Pancreas (tissue), 10 donors: ENCODE results near the gene PLCD3. TPM values are rescaled to one million over a fixed set of nuclear protein-coding genes. Genes with fewer than 3 reads are reported as not detected.

Source experiments
- ATAC-seq, 4 donors: fragments of 200-7000 bp; cut with Tn5 transposase; one replicate each; pipeline versions ENCODE4 v1.8.0 to v1.9.1; 2020; ENCODE audit warnings: mild to moderate bottlenecking in 4 of 4, moderate library complexity in 4 of 4
- DNase-seq, 6 donors: peaks; one replicate each; pipeline ENCODE4 v3.0.0-alpha.2; 2020
- FAIRE-seq: peaks from 2 replicates; lab custom pipeline; 2012; peaks lifted over from hg19 to GRCh38; lab: Jason Lieb, UNC
- H3K27ac ChIP-seq, 4 donors: fragments of 200-600 bp; sonication (generic); 1 replicate in 3 of 4; 2 replicates in 1 of 4; pipeline versions ENCODE4 v1.5.0 to v1.8.0; 2020
- H3K27me3 ChIP-seq, 4 donors: fragments of 200-600 bp; one replicate each; pipeline ENCODE4 v1.8.0; 2021
- H3K36me3 ChIP-seq, 3 donors: fragments of 200-600 bp; sonication (generic) in 1 of 3; one replicate each; pipeline versions ENCODE4 v1.5.0 to v1.8.0; 2020 to 2021
- H3K4me1 ChIP-seq, 3 donors: fragments of 200-600 bp; one replicate each; pipeline ENCODE4 v1.8.0; 2021
- H3K4me3 ChIP-seq, 4 donors: fragments of 200-600 bp; sonication (generic) in 2 of 4; one replicate each; pipeline versions ENCODE4 v1.5.0 to v1.8.0; 2020 to 2021
- H3K9me3 ChIP-seq, 4 donors: fragments of 200-600 bp; one replicate each; pipeline ENCODE4 v1.8.0; 2021
- WGBS, 2 donors: extraction: QIAGEN DNeasy Blood & Tissue Kit; methylation state at CpG; one replicate each; pipeline ENCODE4 v1.1.7; 2013; 5-methylcytosine and 5-hydroxymethylcytosine counted together
- intact Hi-C, 3 donors: fragments of 100-400 bp; cut with DNase I; formaldehyde crosslinking; loops; one replicate each; pipeline versions ENCODE4 v1.11.1 to v1.14.2; 2022
- polyA plus RNA-seq, 2 donors: library from polyadenylated mRNA; stranded (reverse); fragments of 200-250 nt; gene quantifications; one replicate each; pipeline ENCODE4 v1.2.3, GENCODE V29; 2013
- total RNA-seq, 6 donors: library from RNA; stranded (reverse); fragmentation: NEBNext Ultra II Directional in 4 of 6; extraction: Animal tissue kit (Norgen Biotek cat#: 25700) in 4 of 6; gene quantifications; one replicate each; pipeline versions ENCODE4 v1.2.1 to v1.2.4, GENCODE V29; 2021 to 2023
- TF ChIP-seq, protein P1 (sequence below), 4 donors: fragments of 200-600 bp; sonication (generic) in 3 of 4; IDR thresholded peaks; one replicate each; pipeline versions ENCODE4 v1.5.0 to v1.8.0; 2021; ENCODE audit warnings: antibody characterized with exemption in 4 of 4
- donor health status: healthy with polysubstance abuse.
- donor health status: DM: no; HTN: no; CAD: no; lungs with moderate emphysema.
- donor health status: DM: no; HTN: no; CAD: no.
- donor health status: control.
- donor health status: control.
- donor health status: Bipolar disorder and iron deficiency.
- donor health status: DM: yes; HTN: yes; CAD: no.
- donor health status: DM: no; HTN: no; CAD: no.
- donor health status: DM: no; HTN: no; CAD: no.
- donor health status: DM: yes; HTN: yes; CAD: no.

The PLCD3 gene
- total and polyA plus RNA-seq, 8 donors, result 4.6 to 10.6 (median 8.4) TPM

DNA sequence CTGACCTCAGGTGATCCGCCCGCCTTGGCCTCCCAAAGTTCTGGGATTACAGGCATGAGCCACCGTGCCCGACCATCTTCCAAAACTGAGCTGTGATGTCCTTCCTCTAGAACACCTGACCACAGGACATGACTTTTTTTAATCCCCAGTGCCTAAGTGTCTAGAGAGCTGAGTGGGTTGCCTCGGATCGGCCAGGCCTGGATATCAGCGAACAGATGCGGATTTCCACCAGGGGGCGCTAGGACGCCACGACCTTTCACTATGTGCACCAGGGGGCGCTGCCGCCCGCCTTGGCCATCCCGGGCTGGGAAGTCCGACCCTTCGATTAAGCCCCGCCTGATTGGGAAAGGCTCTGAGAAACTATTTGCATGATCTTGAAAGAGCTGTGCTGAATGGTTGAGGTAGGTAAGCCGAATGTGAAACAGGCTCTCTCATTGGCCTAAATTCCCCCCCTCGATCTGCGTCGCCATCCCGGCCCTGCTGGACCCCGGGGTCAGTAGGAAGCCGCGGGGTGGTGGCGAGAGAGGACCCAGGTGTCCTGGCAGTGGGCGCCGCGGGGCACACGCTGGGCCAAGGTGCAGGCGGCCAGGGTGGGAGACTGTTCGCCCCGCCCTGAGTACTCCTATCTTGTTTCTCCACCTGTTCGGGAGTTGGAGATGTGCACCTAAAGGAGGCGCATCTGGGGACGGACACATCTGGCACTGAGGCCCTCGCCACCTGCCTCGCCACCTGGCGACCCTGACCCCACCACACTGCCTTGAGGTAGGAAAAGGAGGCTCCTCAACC, 3.1 kb upstream of the PLCD3 start, which contains the start of gene ACBD4:
TSS of gene ACBD4 (plus strand) at position 496 of the 786 bp plus-strand sequence. CDS start 458 bp downstream, outside the sequence.
- TF ChIP-seq, protein P1, sequence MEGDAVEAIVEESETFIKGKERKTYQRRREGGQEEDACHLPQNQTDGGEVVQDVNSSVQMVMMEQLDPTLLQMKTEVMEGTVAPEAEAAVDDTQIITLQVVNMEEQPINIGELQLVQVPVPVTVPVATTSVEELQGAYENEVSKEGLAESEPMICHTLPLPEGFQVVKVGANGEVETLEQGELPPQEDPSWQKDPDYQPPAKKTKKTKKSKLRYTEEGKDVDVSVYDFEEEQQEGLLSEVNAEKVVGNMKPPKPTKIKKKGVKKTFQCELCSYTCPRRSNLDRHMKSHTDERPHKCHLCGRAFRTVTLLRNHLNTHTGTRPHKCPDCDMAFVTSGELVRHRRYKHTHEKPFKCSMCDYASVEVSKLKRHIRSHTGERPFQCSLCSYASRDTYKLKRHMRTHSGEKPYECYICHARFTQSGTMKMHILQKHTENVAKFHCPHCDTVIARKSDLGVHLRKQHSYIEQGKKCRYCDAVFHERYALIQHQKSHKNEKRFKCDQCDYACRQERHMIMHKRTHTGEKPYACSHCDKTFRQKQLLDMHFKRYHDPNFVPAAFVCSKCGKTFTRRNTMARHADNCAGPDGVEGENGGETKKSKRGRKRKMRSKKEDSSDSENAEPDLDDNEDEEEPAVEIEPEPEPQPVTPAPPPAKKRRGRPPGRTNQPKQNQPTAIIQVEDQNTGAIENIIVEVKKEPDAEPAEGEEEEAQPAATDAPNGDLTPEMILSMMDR (IDR thresholded peaks at IDR 0.05), result peak; percentile 100
- no peaks in the 10 kb centered on the region for H3K27me3 ChIP-seq
- H3K36me3 ChIP-seq, result no peaks in the 10 kb centered on the region
- intact Hi-C loops, result loop anchor here in 2 of 3 donors (5.0 kb wide), 1 partner anchor 62 kb away; no protein-coding TSS in a partner anchor
- FAIRE-seq, result peak; percentile 95
- peak; percentile 77 to 90 (median 84) for ATAC-seq
- peak within 1 kb of the TSS; percentile 71 to 82 (median 81) for H3K4me3 ChIP-seq
- peak; percentile 94 to 99 (median 96) for DNase-seq
- no peaks in the 10 kb centered on the region for H3K9me3 ChIP-seq
- WGBS, 2 donors, result 5% methylated on average over 40 of the region's 40 CpGs
- H3K4me1 ChIP-seq, result peaks cover 0 to 16% (median 0%) of the 10 kb centered on the region in 3 donors
- H3K27ac ChIP-seq, result peak within 1 kb of the TSS; percentile 53 to 79 (median 69)

GRCh38 chr17:45132572-45133463, 503 bp upstream of the PLCD3 start:
- DNase-seq (peak; percentile 75 to 93 (median 82)), ATAC-seq (peak; percentile 73 to 81 (median 76)), FAIRE-seq (no peak)
- no peaks in the 10 kb centered on the region for H3K27me3 ChIP-seq
- intact Hi-C loops, result no loop called here
- WGBS, 2 donors, result 1% methylated on average over 56 to 70 of the region's 71 CpGs
- H3K9me3 ChIP-seq, result no peaks in the 10 kb centered on the region
- H3K4me3 ChIP-seq, result peak overlapping the region; percentile 62 to 90 (median 84)
- peak overlapping the region; percentile 91 to 94 (median 92) for H3K27ac ChIP-seq
- TF ChIP-seq, protein P1 (IDR thresholded peaks at IDR 0.05), result peak; percentile 59 to 73 (median 68)
- no peaks in the 10 kb centered on the region for H3K36me3 ChIP-seq
- H3K4me1 ChIP-seq, result peaks cover 0 to 16% (median 4%) of the 10 kb centered on the region in 3 donors

DNA sequence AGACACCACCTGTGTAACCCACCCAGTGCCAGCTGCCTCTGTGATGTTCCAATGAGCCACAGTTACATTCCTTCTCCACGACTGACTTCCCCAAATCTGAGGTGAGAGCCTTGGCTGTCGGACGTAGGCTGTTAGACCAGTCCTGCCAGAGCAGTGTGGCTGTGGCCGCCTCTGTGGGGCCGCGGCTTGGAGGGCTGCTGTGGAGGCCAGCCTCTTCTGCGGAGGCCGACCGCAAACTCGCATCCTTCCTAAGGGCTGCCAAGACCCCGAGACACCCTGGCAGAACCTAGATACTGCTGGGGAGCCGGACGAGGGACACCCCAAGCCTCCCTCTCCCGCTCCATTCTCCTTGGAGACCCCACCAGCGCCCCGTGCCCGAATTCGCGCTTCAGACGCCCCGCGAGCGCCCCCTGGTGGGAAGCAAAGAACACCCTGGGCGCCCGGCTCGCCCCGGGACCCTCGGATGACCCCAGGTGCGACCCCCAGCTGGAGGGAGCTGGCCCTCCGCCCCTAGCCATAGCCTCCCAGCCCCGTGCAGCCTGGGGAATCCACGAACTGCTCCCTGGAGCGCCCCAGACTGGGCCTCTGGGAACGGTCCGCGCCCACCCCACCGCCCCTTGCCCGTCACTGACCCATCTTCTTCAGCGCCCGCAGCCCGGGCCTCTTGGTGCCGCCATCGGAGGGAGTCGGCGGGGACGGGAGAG, 547 bp downstream of the PLCD3 start:
- H3K27me3 ChIP-seq, result no peaks in the 10 kb centered on the region
- peak in 5 of 6 donors; percentile 46 to 86 (median 71) for DNase-seq
- WGBS, 2 donors, result 7 to 9% methylated on average over 38 to 46 of the region's 46 CpGs
- TF ChIP-seq, protein P1 (IDR thresholded peaks at IDR 0.05), result peak; percentile 74 to 86 (median 78)
- H3K4me3 ChIP-seq, result peak overlapping the region; percentile 62 to 90 (median 84)
- ATAC-seq, result no peak
- peaks cover 0 to 8% (median 5%) of the 10 kb centered on the region in 3 donors for H3K4me1 ChIP-seq
- H3K9me3 ChIP-seq, result no peaks in the 10 kb centered on the region
- intact Hi-C loops, result no loop called here
- peak overlapping the region; percentile 45 to 93 (median 74) for H3K27ac ChIP-seq
- no peak for FAIRE-seq
- no peaks in the 10 kb centered on the region for H3K36me3 ChIP-seq

DNA sequence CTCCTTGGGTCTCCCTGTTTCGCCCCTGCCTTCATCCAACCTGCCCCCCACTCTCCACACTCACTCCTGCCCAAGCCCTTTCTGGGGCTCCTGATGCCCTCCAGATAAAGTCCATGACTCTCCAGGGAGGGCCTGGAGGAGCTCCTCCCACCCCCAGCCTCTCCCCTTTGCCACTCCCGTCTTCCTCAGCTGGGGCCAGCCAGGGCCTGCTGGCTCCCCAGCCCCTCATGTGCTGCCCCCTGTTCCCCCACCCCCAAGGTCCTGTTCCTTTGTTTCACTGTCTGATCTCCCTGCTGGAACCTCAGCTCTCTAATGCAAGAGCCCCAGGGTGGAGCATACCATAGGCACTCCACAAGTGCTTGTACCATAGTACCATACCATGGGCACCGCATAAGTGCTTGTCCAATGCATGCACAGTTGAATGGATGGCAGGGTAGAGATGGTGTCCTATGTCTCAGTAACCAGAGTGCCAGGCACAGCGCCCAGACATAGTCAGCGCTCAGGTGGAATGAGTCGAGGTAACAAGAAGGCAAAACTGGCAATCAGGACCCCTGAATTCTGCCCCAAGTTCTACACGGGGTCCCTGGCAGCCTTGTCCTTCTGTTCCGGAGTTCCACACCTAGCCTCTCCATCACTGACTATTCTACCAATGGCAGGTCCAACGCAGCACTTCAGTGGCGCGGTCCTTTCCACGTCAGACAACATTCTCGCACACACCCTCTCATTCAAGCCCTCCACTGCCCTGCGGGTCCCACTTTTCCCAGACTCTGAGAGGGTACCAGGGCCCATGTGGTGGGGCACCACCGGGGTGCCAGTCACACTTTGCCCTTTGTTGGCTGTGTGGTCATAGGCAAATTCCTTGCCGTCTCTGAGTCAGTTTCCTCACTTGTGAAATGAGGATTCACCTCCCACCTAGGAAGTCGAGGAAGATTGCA, 1.4 kb downstream of the PLCD3 start:
- TF ChIP-seq, protein P1 (IDR thresholded peaks at IDR 0.05), result no peak
- DNase-seq (peak in 1 of 6 donors; percentile 43), ATAC-seq (no peak), FAIRE-seq (no peak)
- intact Hi-C loops, result no loop called here
- no peak overlapping the region for H3K27ac ChIP-seq
- H3K4me3 ChIP-seq, result no peak overlapping the region
- peaks cover 0 to 5% (median under 1%) of the 10 kb centered on the region in 3 donors for H3K4me1 ChIP-seq
- WGBS, 2 donors, result 77 to 79% methylated on average over 17 of the region's 17 CpGs
- H3K27me3 ChIP-seq, result no peaks in the 10 kb centered on the region
- H3K36me3 ChIP-seq, result no peaks in the 10 kb centered on the region
- H3K9me3 ChIP-seq, result no peaks in the 10 kb centered on the region
